Stimulated activated CD8-positive, alpha-beta memory T cell treated with anti-CD3 and anti-CD28 coated beads, Interleukin-4, amount 100 ng/mL, for 48 hours (primary cell): ENCODE results near the gene C10orf71.
A peak's percentile ranks its signal among the peaks of the same experiment; 100 is the strongest.

ENCODE experiments used
- DNase-seq: peaks from one replicate; pipeline ENCODE4 v3.0.0-alpha.2; 2020

The C10orf71 gene

GRCh38 chr10:49273082-49273465 lies 25.9 kb upstream of the C10orf71 start:
- DNase-seq: no peak

GRCh38 chr10:49273626-49274025 lies 25.3 kb upstream of the C10orf71 start:
- no peak for DNase-seq

- DNase-seq: no peak
Measured at GRCh38 chr10:49274886-49275285, 24.1 kb upstream of the C10orf71 start.

GRCh38 chr10:49275896-49276295 lies 23.1 kb upstream of the C10orf71 start:
- DNase-seq: no peak

GRCh38 chr10:49276596-49276995 lies 22.4 kb upstream of the C10orf71 start:
- no peak for DNase-seq

GRCh38 chr10:49277973-49278372 lies 21.0 kb upstream of the C10orf71 start:
- DNase-seq: no peak

- DNase-seq: no peak
Measured at GRCh38 chr10:49278497-49278981, 20.4 kb upstream of the C10orf71 start.

GRCh38 chr10:49279015-49279880 lies 19.7 kb upstream of the C10orf71 start:
- DNase-seq: no peak

GRCh38 chr10:49280001-49280408 lies 19.0 kb upstream of the C10orf71 start:
- peak; percentile 36 for DNase-seq

- DNase-seq: peak; percentile 37
Measured at GRCh38 chr10:49281461-49281860, 17.5 kb upstream of the C10orf71 start.

GRCh38 chr10:49282306-49282705 lies 16.7 kb upstream of the C10orf71 start:
- DNase-seq: no peak

- no peak for DNase-seq
Measured at GRCh38 chr10:49282879-49283341, 16.1 kb upstream of the C10orf71 start.

GRCh38 chr10:49283491-49283890 lies 15.5 kb upstream of the C10orf71 start:
- DNase-seq: no peak

- no peak for DNase-seq
Measured at GRCh38 chr10:49284356-49284755, 14.6 kb upstream of the C10orf71 start.

- no peak for DNase-seq
Measured at GRCh38 chr10:49285232-49285631, 13.7 kb upstream of the C10orf71 start.

- no peak for DNase-seq
Measured at GRCh38 chr10:49286686-49287085, 12.3 kb upstream of the C10orf71 start.

GRCh38 chr10:49287689-49288340 lies 11.2 kb upstream of the C10orf71 start:
- no peak for DNase-seq

GRCh38 chr10:49288341-49289065 lies 10.5 kb upstream of the C10orf71 start:
- DNase-seq: no peak

GRCh38 chr10:49289480-49289879 lies 9.5 kb upstream of the C10orf71 start:
- DNase-seq: no peak

GRCh38 chr10:49290131-49290530 lies 8.8 kb upstream of the C10orf71 start:
- DNase-seq: no peak

- no peak for DNase-seq
Measured at GRCh38 chr10:49290607-49291006, 8.4 kb upstream of the C10orf71 start.

GRCh38 chr10:49292565-49293207 lies 6.3 kb upstream of the C10orf71 start:
- DNase-seq: no peak

- DNase-seq: no peak
Measured at GRCh38 chr10:49293208-49293603, 5.8 kb upstream of the C10orf71 start.
